OCI-M2 (cell line): Measurements from ENCODE around the gene MAGED2.
"Not testable (repeated sequence)": the region's sequence is repeated elsewhere in the genome, so short reads cannot be mapped to it uniquely, and the experiment has no call there.

Experiments
- DNase-seq: peaks from one replicate; lab custom pipeline; 2025; ENCODE audit not compliant: unreplicated experiment; lab: John Stamatoyannopoulos, UW

MAGED2 gene

GRCh38 chrX:54807524-54808108 is at the start of gene MAGED2:
TSS of gene MAGED2 (plus strand) at chrX:54807745. CDS start at chrX:54809332, 1,587 bp downstream.
- no peak for DNase-seq

GRCh38 chrX:54758114-54759055 is 49.2 kb upstream of the MAGED2 start:
- no peak for DNase-seq

- not testable (repeated sequence) for DNase-seq
Observed at GRCh38 chrX:54774391-54775094, 33.0 kb upstream of the MAGED2 start.

DNA sequence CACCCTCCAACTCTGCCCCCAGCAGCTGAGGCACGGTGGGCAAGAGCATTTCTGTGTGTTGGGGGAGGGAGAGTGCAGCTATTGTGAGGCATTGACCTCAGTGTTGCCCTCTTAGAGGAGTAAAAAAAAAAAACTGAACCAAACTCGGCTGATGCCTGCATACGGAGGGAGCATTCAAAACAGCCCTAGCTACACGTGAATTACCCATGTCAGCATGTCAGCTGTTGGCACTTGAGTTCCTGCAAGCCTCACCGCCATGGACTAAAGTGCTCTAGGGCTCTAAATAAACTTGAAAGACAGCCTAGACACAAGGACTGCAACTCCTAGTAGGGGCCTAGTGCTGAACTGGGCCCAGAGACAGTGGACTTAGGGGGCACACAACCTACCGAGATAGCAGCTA is 31.5 kb upstream of the MAGED2 start:
- DNase-seq: no peak

DNA sequence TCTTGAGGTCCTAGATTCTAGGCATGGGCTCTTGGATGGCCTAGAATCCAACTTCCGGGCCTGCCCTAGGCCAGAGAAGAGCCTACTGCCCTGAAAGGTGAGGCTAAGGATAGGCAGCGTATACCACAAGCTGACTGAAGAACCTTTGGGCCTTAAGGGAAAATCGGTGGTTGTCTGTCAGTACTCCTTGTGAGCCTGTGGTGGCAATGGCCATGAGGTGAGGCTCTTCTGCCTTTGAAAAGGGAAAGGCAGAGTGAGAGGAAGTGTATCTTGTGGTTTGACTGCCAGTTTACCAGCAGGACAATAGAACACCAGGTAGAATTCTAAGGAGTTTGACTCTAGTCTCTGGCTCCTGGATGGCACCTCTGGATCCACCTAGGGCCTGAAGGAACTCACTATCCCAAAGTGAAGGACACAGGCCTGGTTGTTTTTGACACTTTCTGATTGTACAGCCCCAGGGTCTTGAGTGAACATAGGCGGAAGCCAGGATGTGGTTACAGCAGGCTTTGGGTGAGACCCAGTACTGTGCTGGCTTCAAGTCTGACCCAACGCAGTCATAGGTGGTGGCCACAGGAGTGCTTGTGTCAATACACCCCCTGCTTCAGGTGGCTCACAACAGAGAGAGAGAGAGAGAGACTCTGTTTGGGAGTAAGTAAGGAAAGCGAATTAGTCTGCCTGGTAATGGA is 30.4 kb upstream of the MAGED2 start:
- DNase-seq: no peak

- no peak for DNase-seq
Observed at GRCh38 chrX:54785901-54786300, 21.6 kb upstream of the MAGED2 start.

GRCh38 chrX:54786967-54787366 is 20.6 kb upstream of the MAGED2 start:
- no peak for DNase-seq

DNA sequence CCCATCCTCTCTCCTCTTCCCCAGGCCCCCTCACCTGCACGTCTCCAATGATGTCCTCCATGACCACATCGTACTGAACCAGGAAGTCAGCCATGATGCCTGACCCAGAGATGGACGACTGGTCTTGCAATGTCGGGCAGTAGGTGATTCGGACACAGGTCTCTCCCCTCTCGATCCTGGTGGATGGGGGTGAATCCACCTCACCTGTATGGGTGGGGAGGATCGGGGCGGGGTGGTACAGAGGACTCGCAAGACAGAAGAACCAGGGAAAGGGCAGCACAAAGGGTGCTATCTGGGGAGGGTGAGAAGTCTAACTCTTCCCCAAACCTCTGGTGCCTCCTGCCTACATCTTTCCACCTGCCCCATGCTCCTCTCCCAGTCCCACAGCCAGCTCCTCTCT is 19.1 kb upstream of the MAGED2 start:
- DNase-seq: no peak

DNA sequence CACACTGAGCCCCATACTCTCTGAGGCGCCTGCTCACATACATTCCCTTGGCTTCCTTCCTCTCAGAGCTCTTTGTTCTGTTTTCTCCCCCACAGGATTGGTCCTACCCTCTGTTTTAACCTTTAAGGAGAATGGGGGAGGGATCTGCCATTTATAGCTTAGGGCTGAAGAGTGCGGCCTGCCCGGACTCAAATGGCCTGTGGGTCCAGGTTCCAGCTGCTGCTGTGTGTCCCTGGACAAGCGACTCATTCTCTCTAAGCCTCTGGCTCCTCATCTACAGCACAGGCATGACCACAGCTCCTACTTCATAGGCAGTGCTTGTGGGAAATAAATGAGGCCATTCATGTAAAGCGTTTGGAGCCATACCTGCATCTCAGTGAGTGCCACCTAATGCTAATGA is 18.1 kb upstream of the MAGED2 start:
- DNase-seq: not testable (repeated sequence)

DNA sequence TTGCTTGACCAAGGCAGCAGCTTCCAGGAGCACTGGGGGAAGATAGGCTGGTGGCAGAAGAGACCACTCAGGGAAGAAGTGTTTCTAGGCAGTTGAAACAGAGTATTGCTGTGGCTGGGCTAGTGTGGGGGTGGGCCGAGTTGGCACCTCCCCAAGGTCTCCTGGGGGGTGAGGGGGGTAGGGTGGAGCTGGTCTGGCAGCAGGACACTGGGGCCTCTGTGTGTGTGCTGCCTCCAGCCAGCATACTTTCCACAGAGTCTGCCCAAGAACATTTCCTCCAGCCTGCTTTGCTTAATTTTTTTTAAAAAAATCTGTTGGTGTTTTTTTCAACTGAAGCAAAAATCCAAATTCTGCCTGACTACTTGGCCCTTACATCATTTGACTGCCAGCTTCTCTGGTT is 13.5 kb upstream of the MAGED2 start:
- no peak for DNase-seq

- DNase-seq: no peak
Observed at GRCh38 chrX:54794795-54795194, 12.8 kb upstream of the MAGED2 start.

DNA sequence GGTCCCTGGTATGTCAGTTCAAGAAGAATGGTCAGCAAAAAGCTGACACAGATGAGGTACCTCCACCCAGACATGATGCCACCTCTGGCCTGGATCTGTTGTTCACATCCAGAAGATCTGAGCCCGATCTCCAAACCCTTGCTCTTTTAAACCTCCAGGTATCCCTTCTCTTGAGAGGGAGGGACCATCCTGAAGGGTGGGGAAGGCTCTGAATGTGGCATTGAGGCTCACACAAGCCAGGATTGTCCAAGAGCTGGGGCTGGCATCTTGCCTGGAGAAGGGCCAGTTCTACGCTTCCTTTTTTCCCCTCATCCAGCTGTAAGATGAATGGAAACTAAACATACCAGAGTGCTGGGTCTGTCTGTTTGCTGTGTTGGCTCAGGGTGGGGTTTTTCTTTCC is 9.4 kb upstream of the MAGED2 start, which contains the start of gene ITIH6:
ITIH6 (minus strand) TSS at position 119 of the 400 bp plus-strand sequence; CDS start at position 74, 45 bp downstream.
- DNase-seq: no peak

DNA sequence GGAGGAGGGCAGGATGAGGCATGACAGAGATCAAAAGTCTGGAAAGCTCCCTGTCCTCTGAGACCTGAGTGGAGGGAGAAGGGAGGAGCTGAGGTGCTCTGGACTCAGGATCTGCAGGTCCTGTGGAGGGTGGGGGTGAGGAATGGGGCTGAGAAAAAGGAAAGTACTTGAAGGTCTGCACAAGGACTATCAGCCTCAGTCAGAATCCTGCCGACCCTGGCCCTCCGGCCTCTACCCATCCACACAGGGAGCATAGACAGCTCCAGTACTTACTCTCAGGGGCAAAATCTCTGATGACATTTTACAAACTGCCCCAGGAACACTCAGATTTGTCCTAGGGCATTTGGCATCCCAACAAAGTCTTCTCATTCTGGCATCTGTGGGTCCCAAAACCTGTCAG is 8.5 kb upstream of the MAGED2 start:
- no peak for DNase-seq

GRCh38 chrX:54808109-54808604 is 612 bp downstream of the MAGED2 start:
- no peak for DNase-seq

DNA sequence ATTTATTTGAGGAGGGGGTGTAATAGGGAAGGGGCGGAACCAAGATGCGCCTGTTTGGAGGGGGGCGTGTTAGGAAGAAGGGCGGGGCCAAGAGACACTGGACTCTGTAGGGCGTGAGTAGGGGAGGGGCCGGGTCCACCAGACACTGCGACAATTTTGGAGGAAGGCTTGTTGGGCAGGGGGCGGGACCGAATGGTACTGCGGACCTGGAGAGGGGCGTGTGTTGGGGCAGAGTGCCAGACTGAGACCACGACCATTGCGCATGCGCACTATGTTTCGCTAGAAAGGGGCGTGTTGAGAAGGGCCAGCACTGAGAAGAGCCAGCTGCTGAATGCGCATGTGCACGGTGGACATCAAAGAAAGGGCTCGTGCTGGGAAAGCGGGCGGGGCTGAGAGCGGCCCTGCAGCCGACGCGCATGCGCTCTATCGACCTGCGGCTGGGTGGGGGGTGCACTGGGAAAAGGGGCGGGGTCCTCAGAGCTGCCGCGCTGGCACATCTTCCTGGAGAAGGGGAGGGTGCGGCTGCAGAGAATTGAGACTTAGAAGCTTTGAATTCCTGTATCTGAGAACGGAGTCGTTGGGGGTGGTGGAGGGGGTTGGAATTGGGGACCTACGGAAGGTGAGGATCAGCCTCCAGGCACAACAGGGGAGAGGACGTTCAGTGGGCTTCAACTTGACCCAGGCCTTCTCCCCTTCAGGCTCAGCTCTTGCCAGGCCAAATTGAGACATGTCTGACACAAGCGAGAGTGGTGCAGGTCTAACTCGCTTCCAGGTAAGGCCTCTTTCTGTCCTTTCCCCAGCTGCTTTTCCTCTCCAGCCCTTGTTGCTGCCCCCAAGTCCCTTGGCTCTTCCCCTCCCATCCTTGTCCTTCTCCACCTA is 1.3 kb downstream of the MAGED2 start:
- peak; percentile 92 for DNase-seq

DNA sequence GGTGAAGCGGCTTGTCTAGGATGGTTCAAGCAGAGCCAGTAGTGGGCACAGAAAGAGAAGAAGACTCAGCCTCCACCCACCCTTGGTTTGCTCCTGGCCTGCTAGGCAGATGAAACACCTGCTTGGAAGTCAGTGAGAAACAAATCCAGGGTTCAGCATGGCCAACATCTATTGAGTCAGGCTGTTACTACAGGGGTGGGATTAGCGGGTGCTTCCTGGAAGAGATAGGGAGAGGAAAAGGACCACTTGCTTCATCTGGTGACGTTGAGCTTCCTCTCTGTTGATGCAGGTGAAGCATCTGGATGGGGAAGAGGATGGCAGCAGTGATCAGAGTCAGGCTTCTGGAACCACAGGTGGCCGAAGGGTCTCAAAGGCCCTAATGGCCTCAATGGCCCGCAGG is 3.0 kb downstream of the MAGED2 start:
- no peak for DNase-seq

- DNase-seq: no peak
Observed at GRCh38 chrX:54811301-54811885, 3.8 kb downstream of the MAGED2 start.

DNA sequence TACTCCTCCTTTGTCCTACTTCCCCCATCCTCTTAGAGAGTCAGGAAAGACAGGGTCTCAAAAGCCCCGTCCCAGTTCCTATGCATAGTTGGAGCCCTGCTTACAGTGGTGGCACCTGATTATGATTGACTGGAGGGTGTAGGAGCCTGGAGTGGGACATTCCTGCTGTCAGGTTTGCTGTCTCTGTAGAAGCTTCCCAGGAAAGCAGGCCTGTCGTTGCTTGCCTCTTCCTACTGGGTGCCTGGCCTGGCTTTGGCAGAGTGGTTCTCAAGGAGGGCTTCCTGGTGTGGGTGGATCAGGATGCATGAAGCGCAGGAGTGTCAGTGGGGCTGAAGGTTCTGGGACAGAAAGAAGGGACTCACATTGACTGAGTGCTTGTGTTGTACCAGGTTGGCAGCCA is 4.8 kb downstream of the MAGED2 start:
- no peak for DNase-seq

- no peak for DNase-seq
Observed at GRCh38 chrX:54817220-54817820, 9.8 kb downstream of the MAGED2 start.
